Measurements from ENCODE around the gene OSGIN1. TPM values are rescaled to one million over a fixed set of nuclear protein-coding genes. Genes with fewer than 3 reads are reported as not detected.

Gene OSGIN1
- total RNA-seq, 1 experiment from 2014 or later, result 1.7 TPM

DNA sequence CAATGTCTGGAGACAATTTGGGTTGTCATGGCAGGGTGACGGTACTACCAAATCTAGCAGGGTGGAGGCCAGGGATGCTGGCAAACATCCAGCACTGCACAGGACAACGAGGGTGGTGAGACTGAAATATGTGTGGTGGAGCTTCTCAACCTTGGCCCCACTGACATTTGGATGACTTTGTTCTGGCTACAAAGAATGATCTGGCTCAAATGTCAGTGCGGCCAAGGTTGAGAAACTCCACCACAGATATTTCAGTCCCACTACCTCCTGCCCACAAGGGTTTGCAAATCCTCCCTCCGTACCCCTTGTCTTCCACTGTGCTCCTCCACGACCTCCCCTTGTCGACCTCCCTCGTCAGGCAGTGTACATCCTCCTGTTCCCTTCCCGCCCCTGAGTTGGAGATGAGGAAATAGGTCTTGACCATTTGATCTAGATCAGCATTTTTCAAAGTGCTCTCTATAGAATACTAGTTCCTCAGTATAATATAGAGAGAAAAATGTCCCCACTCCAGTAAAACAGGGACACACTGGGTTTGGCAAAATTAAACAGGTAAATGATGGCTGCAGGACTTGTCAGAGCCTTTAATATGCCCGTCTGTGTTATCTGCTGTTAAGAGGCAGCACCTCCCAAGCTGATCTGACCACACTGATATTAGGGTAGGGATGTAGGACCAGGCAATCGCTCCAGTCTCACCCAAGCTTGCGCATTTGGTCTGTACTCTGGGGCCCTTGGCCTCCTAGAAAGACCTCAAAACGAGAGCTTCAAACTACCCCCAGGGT lies 6.8 kb downstream of the OSGIN1 start (continued):
- TF ChIP-seq ZNF532 (CRISPR knock-in tag; IDR thresholded peaks at IDR 0.05; ENCODE audit: borderline replicate concordance) (no peak), SMAD3 (CRISPR knock-in tag; IDR thresholded peaks at IDR 0.05; ENCODE audit: borderline replicate concordance) (no peak), TP53 (CRISPR knock-in tag; IDR thresholded peaks at IDR 0.05) (no peak), EMX1 (CRISPR knock-in tag; IDR thresholded peaks at IDR 0.05) (no peak), NR1H2 (CRISPR knock-in tag; IDR thresholded peaks at IDR 0.05) (no peak), ARID4B (CRISPR knock-in tag; IDR thresholded peaks at IDR 0.05; ENCODE audit: borderline replicate concordance) (no peak), SP1 (CRISPR knock-in tag; conservative IDR thresholded peaks at IDR 0.05) (no peak)
- TF ChIP-seq, protein P1, sequence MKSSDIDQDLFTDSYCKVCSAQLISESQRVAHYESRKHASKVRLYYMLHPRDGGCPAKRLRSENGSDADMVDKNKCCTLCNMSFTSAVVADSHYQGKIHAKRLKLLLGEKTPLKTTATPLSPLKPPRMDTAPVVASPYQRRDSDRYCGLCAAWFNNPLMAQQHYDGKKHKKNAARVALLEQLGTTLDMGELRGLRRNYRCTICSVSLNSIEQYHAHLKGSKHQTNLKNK (CRISPR knock-in tag; IDR thresholded peaks at IDR 0.05), result no peak

DNA sequence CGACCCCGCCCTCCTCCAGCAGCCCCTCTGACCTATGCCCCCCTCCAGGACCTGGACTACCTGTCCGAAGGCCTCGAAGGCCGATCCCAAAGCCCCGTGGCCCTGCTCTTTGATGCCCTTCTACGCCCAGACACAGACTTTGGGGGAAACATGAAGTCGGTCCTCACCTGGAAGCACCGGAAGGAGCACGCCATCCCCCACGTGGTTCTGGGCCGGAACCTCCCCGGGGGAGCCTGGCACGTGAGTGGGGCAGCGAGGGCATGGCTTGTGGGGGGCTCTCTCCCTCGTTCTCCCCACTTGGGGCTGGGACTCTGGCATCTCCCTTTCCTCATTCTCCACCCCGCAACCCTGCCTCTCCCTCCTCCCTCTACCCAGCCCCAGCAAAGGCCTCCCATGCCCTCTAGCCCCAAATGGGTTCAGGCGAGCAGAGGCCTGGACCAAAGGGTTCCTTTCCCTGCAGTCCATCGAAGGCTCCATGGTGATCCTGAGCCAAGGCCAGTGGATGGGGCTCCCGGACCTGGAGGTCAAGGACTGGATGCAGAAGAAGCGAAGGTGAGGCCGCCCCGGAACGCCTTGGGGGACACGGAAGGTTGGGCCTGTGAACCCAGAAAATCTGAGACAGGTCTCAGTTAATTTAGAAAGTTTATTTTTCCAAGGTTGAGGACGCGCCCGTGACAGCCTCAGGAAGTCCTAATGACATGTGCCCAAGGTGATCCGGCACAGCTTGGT lies 7.6 kb downstream of the OSGIN1 start:
- ATAC-seq, result no peak
- Mint-ChIP-seq H3K9me3 (no peaks in the 10 kb centered on the region), H3K4me1 (no peaks in the 10 kb centered on the region), H3K4me3 (no peak overlapping the region), H3K36me3 (no peaks in the 10 kb centered on the region), H3K27me3 (ENCODE audit: low read depth) (no peaks in the 10 kb centered on the region), H3K27ac (no peak overlapping the region)
- no peak for DNase-seq (ENCODE audit: low spot score)
- TF ChIP-seq ATF1 (CRISPR knock-in tag; IDR thresholded peaks at IDR 0.05) (no peak), GABPB1 (CRISPR knock-in tag; IDR thresholded peaks at IDR 0.05) (no peak), ZNF532 (CRISPR knock-in tag; IDR thresholded peaks at IDR 0.05; ENCODE audit: borderline replicate concordance) (no peak), SP1 (CRISPR knock-in tag; conservative IDR thresholded peaks at IDR 0.05) (no peak), ESRRA (CRISPR knock-in tag; IDR thresholded peaks at IDR 0.05; ENCODE audit: borderline replicate concordance) (no peak), NFATC4 (CRISPR knock-in tag; IDR thresholded peaks at IDR 0.05) (no peak), JUN (CRISPR knock-in tag; IDR thresholded peaks at IDR 0.05) (no peak)
- TF ChIP-seq, protein P2, sequence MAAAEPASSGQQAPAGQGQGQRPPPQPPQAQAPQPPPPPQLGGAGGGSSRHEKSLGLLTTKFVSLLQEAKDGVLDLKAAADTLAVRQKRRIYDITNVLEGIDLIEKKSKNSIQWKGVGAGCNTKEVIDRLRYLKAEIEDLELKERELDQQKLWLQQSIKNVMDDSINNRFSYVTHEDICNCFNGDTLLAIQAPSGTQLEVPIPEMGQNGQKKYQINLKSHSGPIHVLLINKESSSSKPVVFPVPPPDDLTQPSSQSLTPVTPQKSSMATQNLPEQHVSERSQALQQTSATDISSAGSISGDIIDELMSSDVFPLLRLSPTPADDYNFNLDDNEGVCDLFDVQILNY (CRISPR knock-in tag; IDR thresholded peaks at IDR 0.05), result no peak
- POLR2A ChIA-PET, result no interaction called here
- CTCF ChIA-PET, result interaction anchor here (1.4 kb wide), 1 partner anchor 87 kb away, joined by 3 read pairs; no protein-coding TSS in a partner anchor

All from WTC11 (cell line).